ENCODE measurements around the gene RGS6.

DNA sequence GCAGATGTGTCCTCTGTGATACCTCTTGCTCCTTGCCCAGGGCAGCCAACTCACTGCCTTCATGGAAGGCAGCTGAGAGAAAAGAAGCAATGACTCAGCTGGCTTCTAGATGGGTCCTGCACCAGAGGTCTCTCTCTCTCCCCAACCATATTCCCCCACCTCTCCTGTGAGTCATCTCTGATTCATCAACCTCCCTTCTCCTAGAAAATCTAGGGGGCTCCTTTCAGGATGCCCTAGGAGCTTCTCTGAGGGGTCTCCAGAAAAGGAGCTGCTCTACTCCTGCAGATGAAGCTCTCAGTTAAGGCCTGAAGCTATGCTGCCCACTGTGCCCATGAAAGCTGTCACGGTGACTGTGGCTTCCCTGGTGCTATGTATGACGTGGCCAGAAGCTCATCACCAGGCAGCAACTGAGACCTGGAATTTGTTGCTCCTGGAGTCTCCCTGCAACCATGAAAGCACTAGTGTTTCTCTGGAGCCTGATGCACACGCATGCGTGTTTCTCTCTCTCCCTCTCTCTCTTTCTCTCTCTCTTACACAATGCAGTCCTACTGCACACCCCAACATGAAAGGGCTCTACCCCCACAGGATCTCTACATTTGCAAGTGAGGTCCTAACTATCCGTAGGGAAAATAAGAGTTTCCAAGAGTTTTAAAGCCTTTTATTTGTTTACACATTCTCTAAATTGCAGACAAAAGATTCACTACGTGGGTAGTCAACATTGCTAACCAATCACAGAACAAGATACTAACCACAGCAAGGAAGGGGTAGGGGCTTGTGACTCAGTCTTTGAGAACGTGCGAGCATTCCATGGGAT lies 676.4 kb downstream of the RGS6 start:
- TF ChIP-seq, protein P1, sequence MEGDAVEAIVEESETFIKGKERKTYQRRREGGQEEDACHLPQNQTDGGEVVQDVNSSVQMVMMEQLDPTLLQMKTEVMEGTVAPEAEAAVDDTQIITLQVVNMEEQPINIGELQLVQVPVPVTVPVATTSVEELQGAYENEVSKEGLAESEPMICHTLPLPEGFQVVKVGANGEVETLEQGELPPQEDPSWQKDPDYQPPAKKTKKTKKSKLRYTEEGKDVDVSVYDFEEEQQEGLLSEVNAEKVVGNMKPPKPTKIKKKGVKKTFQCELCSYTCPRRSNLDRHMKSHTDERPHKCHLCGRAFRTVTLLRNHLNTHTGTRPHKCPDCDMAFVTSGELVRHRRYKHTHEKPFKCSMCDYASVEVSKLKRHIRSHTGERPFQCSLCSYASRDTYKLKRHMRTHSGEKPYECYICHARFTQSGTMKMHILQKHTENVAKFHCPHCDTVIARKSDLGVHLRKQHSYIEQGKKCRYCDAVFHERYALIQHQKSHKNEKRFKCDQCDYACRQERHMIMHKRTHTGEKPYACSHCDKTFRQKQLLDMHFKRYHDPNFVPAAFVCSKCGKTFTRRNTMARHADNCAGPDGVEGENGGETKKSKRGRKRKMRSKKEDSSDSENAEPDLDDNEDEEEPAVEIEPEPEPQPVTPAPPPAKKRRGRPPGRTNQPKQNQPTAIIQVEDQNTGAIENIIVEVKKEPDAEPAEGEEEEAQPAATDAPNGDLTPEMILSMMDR (conservative IDR thresholded peaks at IDR 0.05 in 1 of 2, IDR thresholded peaks at IDR 0.05 in 1 of 2; ENCODE audit: low read depth in 1 of 2, low read length in 2 of 2), result peak in 1 of 2 donors; percentile 8
- no peak for TF ChIP-seq EZH2 (IDR thresholded peaks at IDR 0.05; ENCODE audit: low read length, missing control alignments)

All from fibroblast of lung (primary cell).